Stimulated activated CD4-positive, alpha-beta T cell treated with anti-CD3 and anti-CD28 coated beads, Interleukin-1b, Interleukin-23, amount 100 ng/mL, for 48 hours (primary cell): Measurements from ENCODE around the gene TICAM2.

Experiments
- DNase-seq: peaks from one replicate; pipeline ENCODE4 v3.0.0-alpha.2; 2020

The TICAM2 gene

DNA sequence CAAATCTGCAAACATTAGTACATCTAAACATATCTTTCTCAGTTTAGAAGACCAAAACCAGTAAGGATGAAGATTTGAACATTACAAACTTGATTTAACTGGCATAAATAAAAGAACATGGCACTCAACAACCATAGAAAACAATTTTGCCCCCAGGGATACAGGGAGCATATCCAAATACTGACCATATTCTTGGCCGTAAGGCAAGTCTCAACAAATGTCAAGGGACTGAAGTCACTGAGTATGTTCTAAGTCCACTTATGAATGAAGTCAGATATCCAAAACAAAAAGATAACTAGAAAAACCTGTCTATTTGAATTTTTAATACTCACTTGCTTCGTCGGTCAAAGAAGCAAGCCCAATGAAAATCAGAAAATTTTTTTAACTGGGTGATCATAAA is 71.9 kb downstream of the TICAM2 start:
- DNase-seq = no peak
